ENCODE results near the gene PICK1. TPM values are rescaled to one million over a fixed set of nuclear protein-coding genes. Genes with fewer than 3 reads are reported as not detected.

The PICK1 gene
- total RNA-seq, 1 experiment from 2014 or later, result 7.3 TPM

GRCh38 chr22:38097058-38097457, 39.9 kb downstream of the PICK1 start:
- Histone ChIP-seq H3K4me3 (no peak overlapping the region), H3K9me3 (no peaks in the 10 kb centered on the region), H3K27me3 (no peaks in the 10 kb centered on the region), H3K36me3 (no peaks in the 10 kb centered on the region)
- DNase-seq, result no peak

DNA sequence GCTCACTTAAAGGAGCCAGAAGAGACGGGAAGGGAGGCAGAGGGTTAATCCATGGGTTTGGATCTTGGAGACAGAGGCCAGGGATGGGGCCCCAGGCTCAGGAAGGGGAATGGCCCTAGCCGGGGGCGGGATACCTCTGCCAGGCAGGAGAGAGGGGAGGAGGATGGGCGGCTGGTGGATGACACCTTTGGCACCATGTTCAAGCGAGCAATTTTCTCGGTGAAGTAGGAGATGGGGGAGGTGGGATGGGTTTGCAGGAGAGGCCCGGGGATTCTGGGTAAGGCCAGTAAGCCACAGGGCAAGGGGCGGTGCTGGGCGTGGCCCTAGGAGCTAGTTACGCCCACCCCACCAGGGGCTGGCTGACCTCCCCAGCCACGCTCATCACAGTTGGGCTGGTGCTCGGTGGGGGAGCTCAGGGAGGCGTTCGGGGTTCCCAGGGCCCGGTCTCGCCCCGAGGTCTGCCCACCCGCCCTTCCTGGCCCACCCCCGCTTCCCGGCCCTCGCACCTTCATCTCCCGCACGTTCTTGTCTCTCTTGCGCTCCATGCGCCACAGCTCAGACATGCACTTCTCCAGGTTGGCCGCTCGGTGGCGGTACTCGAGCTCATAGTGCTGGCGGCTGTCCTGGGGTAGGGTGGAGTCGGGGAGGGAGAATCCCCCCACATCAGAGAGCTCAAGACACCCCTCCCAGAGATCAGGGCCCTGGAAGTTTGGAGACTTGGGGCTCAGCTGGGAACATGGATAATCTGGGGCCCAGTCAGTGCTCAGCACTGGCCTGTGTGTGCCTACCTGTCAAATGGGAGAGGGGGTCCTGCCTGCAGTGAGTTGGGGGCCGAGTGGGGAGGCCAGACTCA, 40.6 kb downstream of the PICK1 start:
- DNase-seq, result no peak
- Histone ChIP-seq H3K9me3 (no peaks in the 10 kb centered on the region), H3K4me3 (no peak overlapping the region), H3K27me3 (no peaks in the 10 kb centered on the region), H3K36me3 (no peaks in the 10 kb centered on the region)

- no peaks in the 10 kb centered on the region for H3K9me3 ChIP-seq
Measured at GRCh38 chr22:38098410-38099249, 41.4 kb downstream of the PICK1 start.

GRCh38 chr22:38103641-38104040, 46.4 kb downstream of the PICK1 start:
- Histone ChIP-seq H3K4me3 (no peak overlapping the region), H3K27me3 (no peaks in the 10 kb centered on the region), H3K36me3 (no peaks in the 10 kb centered on the region), H3K9me3 (no peaks in the 10 kb centered on the region)
- DNase-seq, result no peak

More at GRCh38 chr22:38098410-38099249, 41.4 kb downstream of the PICK1 start:
- Histone ChIP-seq H3K4me3 (no peak overlapping the region), H3K36me3 (no peaks in the 10 kb centered on the region), H3K27me3 (no peaks in the 10 kb centered on the region)
- DNase-seq, result no peak

DNA sequence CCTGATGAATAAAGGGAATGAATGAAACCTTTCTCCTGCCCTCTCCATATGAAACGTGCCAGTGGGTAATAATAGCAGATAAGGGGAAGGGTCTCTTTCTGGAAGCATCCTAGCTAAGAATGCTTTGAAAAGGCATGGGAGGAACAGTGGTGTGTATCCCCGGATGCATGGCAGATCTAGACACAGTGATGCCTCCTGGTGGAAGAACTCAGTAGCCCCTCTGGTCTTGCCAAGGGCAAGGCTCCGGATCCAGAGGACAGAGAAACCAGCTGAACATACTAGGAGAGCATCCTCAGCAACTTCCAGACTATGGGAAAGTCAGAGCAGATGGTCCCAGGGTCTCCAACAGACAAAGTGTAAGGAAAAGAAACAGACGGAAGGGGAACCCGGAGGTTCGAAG, 46.9 kb downstream of the PICK1 start:
- Histone ChIP-seq H3K36me3 (no peaks in the 10 kb centered on the region), H3K27me3 (no peaks in the 10 kb centered on the region), H3K4me3 (no peak overlapping the region), H3K9me3 (no peaks in the 10 kb centered on the region)
- DNase-seq, result no peak

- no peaks in the 10 kb centered on the region for H3K9me3 ChIP-seq
- H3K4me3 ChIP-seq, result no peak overlapping the region
- H3K36me3 ChIP-seq, result no peaks in the 10 kb centered on the region
- H3K27me3 ChIP-seq, result no peaks in the 10 kb centered on the region
- no peak for DNase-seq
Measured at GRCh38 chr22:38106814-38107578, 49.8 kb downstream of the PICK1 start.

- no peak overlapping the region for H3K4me3 ChIP-seq
- no peaks in the 10 kb centered on the region for H3K36me3 ChIP-seq
- no peaks in the 10 kb centered on the region for H3K27me3 ChIP-seq
- no peaks in the 10 kb centered on the region for H3K9me3 ChIP-seq
- DNase-seq, result peak; percentile 39
Measured at GRCh38 chr22:38107692-38108515, 50.7 kb downstream of the PICK1 start.

- no peak for DNase-seq
- Histone ChIP-seq H3K4me3 (no peak overlapping the region), H3K9me3 (no peaks in the 10 kb centered on the region), H3K27me3 (no peaks in the 10 kb centered on the region), H3K36me3 (no peaks in the 10 kb centered on the region)
Measured at GRCh38 chr22:38108561-38109319, 51.5 kb downstream of the PICK1 start.

GRCh38 chr22:38109371-38110001, 52.3 kb downstream of the PICK1 start:
- no peaks in the 10 kb centered on the region for H3K9me3 ChIP-seq
- H3K27me3 ChIP-seq, result no peaks in the 10 kb centered on the region
- H3K36me3 ChIP-seq, result no peaks in the 10 kb centered on the region
- DNase-seq, result no peak
- H3K4me3 ChIP-seq, result no peak overlapping the region

DNA sequence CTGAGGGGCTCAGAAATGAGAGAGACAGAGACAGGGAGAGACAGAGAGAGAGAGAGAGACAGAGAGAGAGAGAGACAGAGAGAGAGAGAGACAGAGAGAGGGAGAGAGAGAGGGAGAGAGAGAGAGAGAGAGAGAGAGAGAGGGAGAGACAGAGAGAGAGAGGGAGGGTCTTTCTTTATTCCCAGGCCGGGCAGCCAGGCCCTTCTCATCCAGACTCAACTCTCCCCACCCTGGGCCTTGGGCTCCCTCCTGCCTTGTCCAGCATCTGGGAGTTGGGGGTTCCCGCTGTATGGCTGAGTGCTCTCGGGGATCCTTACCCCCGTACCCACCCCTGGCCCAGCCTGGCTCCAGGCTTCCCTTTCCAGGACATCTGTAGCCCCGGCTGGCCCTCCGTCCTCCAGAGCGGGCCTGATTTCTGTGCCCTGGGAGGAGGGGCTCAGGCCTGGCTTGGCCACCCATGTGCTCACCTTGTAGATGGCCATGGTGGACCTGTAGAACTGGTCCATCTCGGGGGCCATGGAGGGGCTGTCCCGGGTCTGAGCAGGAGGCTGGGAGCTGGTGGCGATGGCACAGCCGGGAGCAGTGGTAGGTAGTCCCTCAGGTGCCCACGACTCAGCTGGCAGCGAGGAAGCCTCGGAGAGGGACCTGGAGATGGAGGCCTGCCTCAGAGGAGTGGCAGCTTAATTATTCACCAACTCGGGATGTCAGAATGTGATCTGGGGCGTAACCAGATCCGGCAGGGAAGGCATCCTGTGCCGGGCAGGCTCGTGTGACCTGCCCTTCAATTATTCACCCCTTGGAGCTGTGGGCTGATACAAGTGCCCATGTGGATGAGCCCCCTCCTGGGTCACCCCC, 53.0 kb downstream of the PICK1 start, which contains the start of gene BAIAP2L2:
TSS of gene BAIAP2L2 (minus strand) at position 677 of the 855 bp plus-strand sequence. CDS start at position 518, 159 bp downstream.
- Histone ChIP-seq H3K9me3 (no peaks in the 10 kb centered on the region), H3K4me3 (no peak within 1 kb of the TSS), H3K36me3 (no peaks in the 10 kb centered on the region), H3K27me3 (no peaks in the 10 kb centered on the region)
- no peak for DNase-seq

GRCh38 chr22:38110863-38111852, 54.0 kb downstream of the PICK1 start:
- DNase-seq, result no peak
- Histone ChIP-seq H3K4me3 (no peak overlapping the region), H3K36me3 (no peaks in the 10 kb centered on the region), H3K9me3 (no peaks in the 10 kb centered on the region), H3K27me3 (no peaks in the 10 kb centered on the region)

DNA sequence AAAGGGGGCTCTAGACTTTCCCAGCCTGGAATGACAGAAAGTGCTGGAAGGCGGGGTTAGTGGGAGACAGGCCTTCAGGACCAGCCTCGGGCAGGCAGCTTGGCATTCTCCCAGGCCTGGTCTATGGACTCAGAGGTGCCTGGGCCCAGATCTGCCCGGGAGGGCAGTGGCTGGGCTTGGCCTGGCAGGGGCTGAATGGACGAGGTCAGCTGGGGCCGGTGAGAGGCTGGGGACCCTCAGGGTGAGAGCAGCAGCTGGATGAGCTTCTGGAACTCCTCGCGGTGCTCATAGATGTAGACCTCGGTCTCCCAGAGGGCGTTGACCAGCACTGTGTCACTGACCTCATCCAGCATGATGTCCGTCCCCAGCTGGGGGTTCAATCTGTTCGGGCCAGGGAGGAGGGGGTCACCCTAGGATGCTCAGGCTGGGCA, 54.7 kb downstream of the PICK1 start:
- H3K4me3 ChIP-seq, result no peak overlapping the region
- no peaks in the 10 kb centered on the region for H3K9me3 ChIP-seq
- no peak for DNase-seq
- no peaks in the 10 kb centered on the region for H3K36me3 ChIP-seq
- no peaks in the 10 kb centered on the region for H3K27me3 ChIP-seq

DNA sequence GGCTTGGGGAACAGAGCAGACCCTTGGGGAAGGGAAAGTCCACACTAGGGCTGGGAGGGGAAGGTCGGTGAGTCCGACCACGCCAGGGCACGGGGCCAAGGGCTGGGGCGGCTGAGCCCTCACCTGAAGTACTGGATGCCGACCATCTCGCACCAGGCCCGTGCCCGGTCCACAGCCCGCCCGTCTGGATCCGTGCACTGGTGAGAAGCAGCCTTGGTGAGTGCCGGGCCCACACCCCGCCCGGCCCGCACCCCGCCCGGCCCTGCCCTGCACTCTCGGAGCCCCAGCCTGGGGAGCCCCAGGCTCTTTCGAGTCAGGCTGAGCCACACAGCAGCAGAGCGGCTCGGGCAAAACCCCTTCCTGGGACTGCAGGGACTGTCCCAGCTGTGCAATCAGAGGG, 55.2 kb downstream of the PICK1 start:
- no peak for DNase-seq
- no peak overlapping the region for H3K4me3 ChIP-seq
- no peaks in the 10 kb centered on the region for H3K9me3 ChIP-seq
- H3K27me3 ChIP-seq, result no peaks in the 10 kb centered on the region
- no peaks in the 10 kb centered on the region for H3K36me3 ChIP-seq
